HL-60 (cell line): ENCODE results near the gene COPZ1.

Experiments
- GABPA ChIP-seq: IDR thresholded peaks from 2 replicates; pipeline ENCODE4 v1.6.1; 2012; ENCODE audit warnings: low read depth
- POLR2AphosphoS5 ChIP-seq: IDR thresholded peaks from 2 replicates; pipeline ENCODE4 v1.6.1; 2012; ENCODE audit warnings: low read depth
- SPI1 ChIP-seq: IDR thresholded peaks from 2 replicates; pipeline ENCODE4 v1.6.1; 2012; ENCODE audit warnings: low read depth, mild to moderate bottlenecking, borderline replicate concordance
- TF ChIP-seq, protein P1 (sequence below): IDR thresholded peaks from one replicate; pipeline ENCODE4 v1.5.1; 2011; ENCODE audit warnings: low read length, control low read depth, inconsistent platforms; ENCODE audit not compliant: insufficient read depth
- TF ChIP-seq, protein P2 (sequence below): IDR thresholded peaks from 2 replicates; pipeline ENCODE4 v1.6.1; 2012; ENCODE audit warnings: low read depth; ENCODE audit not compliant: insufficient replicate concordance

DNA sequence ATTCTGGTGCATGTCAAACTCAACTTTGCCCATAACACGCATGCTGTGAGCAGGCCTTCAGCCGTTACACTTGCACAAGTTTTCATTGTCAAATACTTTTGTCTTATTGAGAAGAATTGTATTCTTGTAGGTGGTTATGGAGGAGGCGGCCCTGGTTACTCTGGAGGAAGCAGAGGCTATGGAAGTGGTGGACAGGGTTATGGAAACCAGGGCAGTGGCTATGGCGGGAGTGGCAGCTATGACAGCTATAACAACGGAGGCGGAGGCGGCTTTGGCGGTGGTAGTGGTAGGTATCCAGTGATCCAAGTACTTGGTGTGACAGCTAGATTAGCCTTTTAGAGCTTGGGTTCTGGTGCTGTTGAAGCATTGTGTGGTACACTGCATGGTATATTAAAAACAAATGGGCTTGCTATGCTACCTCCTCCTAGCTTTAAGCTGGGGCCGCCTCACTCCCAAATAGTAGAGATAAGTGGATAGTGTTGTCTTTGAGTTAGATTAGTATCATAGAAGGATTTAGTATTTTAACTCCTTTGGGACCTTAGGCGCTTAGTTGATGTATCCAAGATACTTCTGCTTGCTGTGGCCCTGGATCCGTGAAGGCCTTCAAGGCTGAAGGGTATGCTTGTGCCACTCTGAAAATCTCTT, 41.9 kb upstream of the COPZ1 start:
- TF ChIP-seq, protein P1, sequence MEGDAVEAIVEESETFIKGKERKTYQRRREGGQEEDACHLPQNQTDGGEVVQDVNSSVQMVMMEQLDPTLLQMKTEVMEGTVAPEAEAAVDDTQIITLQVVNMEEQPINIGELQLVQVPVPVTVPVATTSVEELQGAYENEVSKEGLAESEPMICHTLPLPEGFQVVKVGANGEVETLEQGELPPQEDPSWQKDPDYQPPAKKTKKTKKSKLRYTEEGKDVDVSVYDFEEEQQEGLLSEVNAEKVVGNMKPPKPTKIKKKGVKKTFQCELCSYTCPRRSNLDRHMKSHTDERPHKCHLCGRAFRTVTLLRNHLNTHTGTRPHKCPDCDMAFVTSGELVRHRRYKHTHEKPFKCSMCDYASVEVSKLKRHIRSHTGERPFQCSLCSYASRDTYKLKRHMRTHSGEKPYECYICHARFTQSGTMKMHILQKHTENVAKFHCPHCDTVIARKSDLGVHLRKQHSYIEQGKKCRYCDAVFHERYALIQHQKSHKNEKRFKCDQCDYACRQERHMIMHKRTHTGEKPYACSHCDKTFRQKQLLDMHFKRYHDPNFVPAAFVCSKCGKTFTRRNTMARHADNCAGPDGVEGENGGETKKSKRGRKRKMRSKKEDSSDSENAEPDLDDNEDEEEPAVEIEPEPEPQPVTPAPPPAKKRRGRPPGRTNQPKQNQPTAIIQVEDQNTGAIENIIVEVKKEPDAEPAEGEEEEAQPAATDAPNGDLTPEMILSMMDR: no peak
- TF ChIP-seq, protein P2, sequence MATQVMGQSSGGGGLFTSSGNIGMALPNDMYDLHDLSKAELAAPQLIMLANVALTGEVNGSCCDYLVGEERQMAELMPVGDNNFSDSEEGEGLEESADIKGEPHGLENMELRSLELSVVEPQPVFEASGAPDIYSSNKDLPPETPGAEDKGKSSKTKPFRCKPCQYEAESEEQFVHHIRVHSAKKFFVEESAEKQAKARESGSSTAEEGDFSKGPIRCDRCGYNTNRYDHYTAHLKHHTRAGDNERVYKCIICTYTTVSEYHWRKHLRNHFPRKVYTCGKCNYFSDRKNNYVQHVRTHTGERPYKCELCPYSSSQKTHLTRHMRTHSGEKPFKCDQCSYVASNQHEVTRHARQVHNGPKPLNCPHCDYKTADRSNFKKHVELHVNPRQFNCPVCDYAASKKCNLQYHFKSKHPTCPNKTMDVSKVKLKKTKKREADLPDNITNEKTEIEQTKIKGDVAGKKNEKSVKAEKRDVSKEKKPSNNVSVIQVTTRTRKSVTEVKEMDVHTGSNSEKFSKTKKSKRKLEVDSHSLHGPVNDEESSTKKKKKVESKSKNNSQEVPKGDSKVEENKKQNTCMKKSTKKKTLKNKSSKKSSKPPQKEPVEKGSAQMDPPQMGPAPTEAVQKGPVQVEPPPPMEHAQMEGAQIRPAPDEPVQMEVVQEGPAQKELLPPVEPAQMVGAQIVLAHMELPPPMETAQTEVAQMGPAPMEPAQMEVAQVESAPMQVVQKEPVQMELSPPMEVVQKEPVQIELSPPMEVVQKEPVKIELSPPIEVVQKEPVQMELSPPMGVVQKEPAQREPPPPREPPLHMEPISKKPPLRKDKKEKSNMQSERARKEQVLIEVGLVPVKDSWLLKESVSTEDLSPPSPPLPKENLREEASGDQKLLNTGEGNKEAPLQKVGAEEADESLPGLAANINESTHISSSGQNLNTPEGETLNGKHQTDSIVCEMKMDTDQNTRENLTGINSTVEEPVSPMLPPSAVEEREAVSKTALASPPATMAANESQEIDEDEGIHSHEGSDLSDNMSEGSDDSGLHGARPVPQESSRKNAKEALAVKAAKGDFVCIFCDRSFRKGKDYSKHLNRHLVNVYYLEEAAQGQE: no peak
- no peak for TF ChIP-seq SPI1
- TF ChIP-seq GABPA: no peak
- peak; percentile 49; the same call in 1 of the 2 replicates for TF ChIP-seq POLR2AphosphoS5
